Activated CD4-positive, CD25-positive, alpha-beta regulatory T cell treated with anti-CD3 and anti-CD28 coated beads, Interleukin-2, amount 50 U/mL, for 72 hours (primary cell): ENCODE results near the gene ALDH4A1.
A peak's percentile ranks its signal among the peaks of the same experiment; 100 is the strongest.
"Not testable (repeated sequence)": the region's sequence is repeated elsewhere in the genome, so short reads cannot be mapped to it uniquely, and the experiment has no call there.

ENCODE experiments used
- DNase-seq: peaks from one replicate; pipeline ENCODE4 v3.0.0; 2021

ALDH4A1 gene

GRCh38 chr1:18898567-18898966 is 3.8 kb downstream of the ALDH4A1 start:
- DNase-seq = no peak

- DNase-seq = no peak
These were observed 7.0 kb downstream of the ALDH4A1 start for GRCh38 chr1:18895317-18895716.

GRCh38 chr1:18893120-18893519 is 9.2 kb downstream of the ALDH4A1 start:
- DNase-seq = no peak

- DNase-seq = not testable (repeated sequence)
These were observed 10.5 kb downstream of the ALDH4A1 start for GRCh38 chr1:18891858-18892257.

- no peak for DNase-seq
These were observed 11.0 kb downstream of the ALDH4A1 start for GRCh38 chr1:18891426-18891780.

- no peak for DNase-seq
These were observed 11.5 kb downstream of the ALDH4A1 start for GRCh38 chr1:18890706-18891425.

- DNase-seq = no peak
These were observed 16.4 kb downstream of the ALDH4A1 start for GRCh38 chr1:18886003-18886335.

GRCh38 chr1:18885311-18886002 is 16.9 kb downstream of the ALDH4A1 start:
- DNase-seq = no peak

GRCh38 chr1:18884727-18885126 is 17.6 kb downstream of the ALDH4A1 start:
- DNase-seq = no peak

GRCh38 chr1:18884419-18884717 is 18.0 kb downstream of the ALDH4A1 start:
- DNase-seq = no peak

- peak; percentile 75 for DNase-seq
These were observed 18.5 kb downstream of the ALDH4A1 start for GRCh38 chr1:18883636-18884418.

GRCh38 chr1:18883079-18883478 is 19.3 kb downstream of the ALDH4A1 start:
- DNase-seq = no peak

GRCh38 chr1:18882486-18882885 is 19.9 kb downstream of the ALDH4A1 start:
- DNase-seq = no peak

- no peak for DNase-seq
These were observed 20.5 kb downstream of the ALDH4A1 start for GRCh38 chr1:18881642-18882431.

GRCh38 chr1:18881164-18881563 is 21.2 kb downstream of the ALDH4A1 start:
- DNase-seq = no peak

GRCh38 chr1:18880585-18880984 is 21.8 kb downstream of the ALDH4A1 start:
- no peak for DNase-seq

- no peak for DNase-seq
These were observed 22.5 kb downstream of the ALDH4A1 start for GRCh38 chr1:18879791-18880309.

GRCh38 chr1:18879215-18879790 is 23.1 kb downstream of the ALDH4A1 start:
- no peak for DNase-seq

- no peak for DNase-seq
These were observed 23.7 kb downstream of the ALDH4A1 start for GRCh38 chr1:18878538-18879214.

- no peak for DNase-seq
These were observed 25.1 kb downstream of the ALDH4A1 start for GRCh38 chr1:18877282-18877681.

- DNase-seq = no peak
These were observed 26.1 kb downstream of the ALDH4A1 start for GRCh38 chr1:18876210-18876609.

GRCh38 chr1:18875796-18876128 is 26.6 kb downstream of the ALDH4A1 start:
- no peak for DNase-seq
